Loucy (cell line): ENCODE data around the gene NEIL3.

Experiments used
- H2AFZ ChIP-seq: fragments of 200-600 bp; sonication (generic); 2 replicates; pipeline ENCODE4 v1.6.0; 2016; ENCODE audit warnings: antibody characterized with exemption, mild to moderate bottlenecking, low read length, moderate library complexity
- H3F3A ChIP-seq: fragments of 200-600 bp; 2 replicates; pipeline ENCODE4 v1.6.0; 2016; ENCODE audit warnings: antibody characterized with exemption, low read depth, mild to moderate bottlenecking
- H3K27me3 ChIP-seq: fragments of 200-600 bp; sonication (generic); 2 replicates; pipeline ENCODE4 v1.6.1; 2014; ENCODE audit warnings: low read length, mild to moderate bottlenecking; ENCODE audit not compliant: insufficient read depth, poor library complexity, severe bottlenecking
- H3K36me3 ChIP-seq: fragments of 200-600 bp; sonication (generic); 2 replicates; pipeline ENCODE4 v1.6.1; 2016; ENCODE audit warnings: low read length; ENCODE audit not compliant: insufficient read depth
- H3K4me1 ChIP-seq: fragments of 200-600 bp; sonication (generic); 2 replicates; pipeline ENCODE4 v1.5.1; 2014; ENCODE audit warnings: low read length, mild to moderate bottlenecking; ENCODE audit not compliant: insufficient read depth, poor library complexity, severe bottlenecking
- H3K4me2 ChIP-seq: fragments of 200-600 bp; sonication (generic); 2 replicates; pipeline ENCODE4 v1.6.0; 2014; ENCODE audit warnings: antibody characterized with exemption, low read length, low read depth, mild to moderate bottlenecking; ENCODE audit not compliant: poor library complexity, severe bottlenecking
- H3K4me3 ChIP-seq: fragments of 200-600 bp; sonication (generic); 2 replicates; pipeline ENCODE4 v1.5.1; 2014; ENCODE audit warnings: low read length, mild to moderate bottlenecking, mixed read lengths; ENCODE audit not compliant: poor library complexity, severe bottlenecking
- H3K79me2 ChIP-seq: fragments of 200-600 bp; sonication (generic); 2 replicates; pipeline ENCODE4 v1.6.1; 2014; ENCODE audit warnings: low read length; ENCODE audit not compliant: insufficient read depth
- H3K9ac ChIP-seq: fragments of 200-600 bp; sonication (generic); 2 replicates; pipeline ENCODE4 v1.6.0; 2014; ENCODE audit warnings: mild to moderate bottlenecking, low read depth, low read length, moderate library complexity; ENCODE audit not compliant: poor library complexity, severe bottlenecking
- H3K9me2 ChIP-seq: fragments of 200-600 bp; sonication (generic); replicated peaks from 2 replicates; pipeline ENCODE4 v1.6.1; 2016; ENCODE audit warnings: low read depth, low read length, mixed read lengths
- H3K9me3 ChIP-seq: fragments of 200-600 bp; sonication (generic); 2 replicates; pipeline ENCODE4 v1.6.1; 2014; ENCODE audit warnings: mild to moderate bottlenecking, antibody characterized with exemption, low read length, low read depth; ENCODE audit not compliant: insufficient read depth
- H4K20me1 ChIP-seq: fragments of 200-600 bp; sonication (generic); 2 replicates; pipeline ENCODE4 v1.6.0; 2014; ENCODE audit warnings: antibody characterized with exemption, low read length, mild to moderate bottlenecking; ENCODE audit not compliant: insufficient read depth, poor library complexity, severe bottlenecking
- CTCF ChIP-seq: fragments of 200-600 bp; sonication (generic); conservative IDR thresholded peaks from 2 replicates; pipeline ENCODE4 v1.5.1; 2014; ENCODE audit warnings: mild to moderate bottlenecking, antibody characterized with exemption, low read length
- EZH2phosphoT487 ChIP-seq: fragments of 200-600 bp; IDR thresholded peaks from 2 replicates; pipeline ENCODE4 v1.6.1; 2018; ENCODE audit warnings: antibody characterized with exemption, mild to moderate bottlenecking, moderate library complexity, borderline replicate concordance

Gene NEIL3

DNA sequence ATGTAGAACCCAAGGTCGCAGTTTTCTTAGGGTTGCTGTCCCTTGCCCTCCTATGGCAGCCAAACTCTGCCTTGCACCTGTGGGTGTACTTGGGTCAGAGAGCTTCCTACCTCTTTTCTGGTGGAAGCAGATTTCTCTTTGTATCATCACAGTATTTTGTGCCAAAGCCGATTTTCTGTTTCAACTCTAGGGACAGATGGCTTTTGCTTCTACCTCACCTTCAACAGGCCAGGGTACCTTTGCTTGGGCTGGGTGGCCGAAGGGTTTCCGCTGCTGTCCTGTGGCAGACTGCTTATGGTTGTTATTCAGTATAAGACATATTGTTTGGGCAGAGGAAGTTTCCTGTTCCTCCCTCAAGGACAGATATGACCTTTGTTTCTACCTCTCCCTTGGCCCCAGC lies 22.4 kb downstream of the NEIL3 start:
- Histone ChIP-seq H3F3A (no peaks in the 10 kb centered on the region), H2AFZ (no peak overlapping the region), H3K4me2 (no peak overlapping the region), H3K9me2 (no peaks in the 10 kb centered on the region), H3K4me1 (no peaks in the 10 kb centered on the region), H3K4me3 (no peak overlapping the region), H3K79me2 (peaks cover 60% of the 10 kb centered on the region), H3K36me3 (peaks cover 25% of the 10 kb centered on the region), H4K20me1 (peaks cover 7% of the 10 kb centered on the region), H3K27me3 (no peaks in the 10 kb centered on the region), H3K9me3 (no peaks in the 10 kb centered on the region; the same call in 1 of the 2 replicates), H3K9ac (no peak overlapping the region)
- no peak for TF ChIP-seq EZH2phosphoT487

DNA sequence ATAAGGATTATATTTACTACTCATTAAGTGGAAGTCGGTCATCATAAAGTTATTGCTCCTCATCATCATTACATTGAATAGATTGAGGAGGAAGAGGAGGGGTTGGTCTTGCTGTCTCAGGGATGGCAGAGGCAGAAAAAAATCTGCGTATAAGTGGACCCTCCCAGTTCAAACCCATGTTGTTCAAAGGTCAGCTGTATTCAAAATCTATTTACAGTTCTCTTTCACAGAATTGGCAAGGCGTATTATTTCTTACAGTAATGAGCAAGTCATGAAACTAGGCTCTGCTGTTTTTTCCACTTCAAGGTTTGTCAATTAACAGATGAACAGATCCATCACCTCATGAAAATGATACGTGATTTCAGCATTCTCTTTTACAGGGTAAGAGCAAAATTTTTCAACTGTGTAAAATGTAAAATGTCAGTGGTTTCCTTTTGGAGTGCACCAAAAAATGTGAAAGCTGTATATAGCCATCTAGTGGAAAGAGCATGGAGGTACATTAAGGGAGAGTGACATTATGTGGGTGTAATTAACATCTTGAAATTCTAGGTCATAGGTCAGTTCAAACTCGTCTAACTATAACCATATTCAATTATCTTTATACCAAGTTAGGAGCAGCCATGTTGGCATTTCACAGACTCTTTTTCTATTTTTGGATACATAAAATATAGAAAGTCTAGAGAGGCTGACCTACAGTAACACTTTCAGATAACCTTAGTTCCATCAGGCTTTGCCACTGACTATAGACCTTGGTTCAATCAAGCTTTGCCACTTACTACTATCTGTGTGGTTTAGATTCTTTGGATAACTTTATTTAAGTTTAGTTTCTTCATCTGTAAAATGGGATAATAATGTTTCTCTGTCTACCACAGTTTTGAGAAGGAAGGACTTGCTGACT lies 30.1 kb downstream of the NEIL3 start:
- no peak overlapping the region for H3K9ac ChIP-seq
- H3K9me3 ChIP-seq = no peaks in the 10 kb centered on the region
- no peaks in the 10 kb centered on the region for H3K9me2 ChIP-seq
- no peak overlapping the region for H3K4me3 ChIP-seq
- no peaks in the 10 kb centered on the region for H3F3A ChIP-seq
- no peak overlapping the region for H3K4me2 ChIP-seq
- no peaks in the 10 kb centered on the region for H3K4me1 ChIP-seq
- H2AFZ ChIP-seq = no peak overlapping the region
- peaks cover 5% of the 10 kb centered on the region for H4K20me1 ChIP-seq
- TF ChIP-seq CTCF (peak; percentile 74), EZH2phosphoT487 (no peak)
- H3K79me2 ChIP-seq = peaks cover 4% of the 10 kb centered on the region
- peaks cover 63% of the 10 kb centered on the region for H3K36me3 ChIP-seq
- no peaks in the 10 kb centered on the region for H3K27me3 ChIP-seq

DNA sequence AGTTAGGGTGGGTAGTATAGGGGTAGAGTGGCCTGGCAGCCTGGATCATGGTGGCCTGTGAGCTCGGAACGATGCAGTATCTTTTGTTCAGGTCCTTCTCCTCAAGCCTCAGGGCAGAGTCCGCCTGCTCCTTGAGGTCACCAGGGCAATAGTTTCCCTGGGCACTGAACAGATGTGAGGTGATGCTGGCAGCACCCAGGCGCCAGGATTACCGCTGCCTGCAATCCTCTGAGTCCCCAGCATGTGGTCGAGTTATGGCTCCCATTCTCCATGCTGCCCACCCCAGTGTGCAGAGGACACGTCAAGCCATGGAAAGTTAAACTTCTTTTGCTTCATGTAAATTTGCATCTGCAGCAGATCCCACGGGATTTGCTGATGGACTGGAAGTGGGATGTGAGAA lies 38.7 kb downstream of the NEIL3 start:
- H3K4me1 ChIP-seq = no peaks in the 10 kb centered on the region
- peaks cover 46% of the 10 kb centered on the region; the same call in 1 of the 2 replicates for H3K36me3 ChIP-seq
- no peaks in the 10 kb centered on the region for H4K20me1 ChIP-seq
- H3F3A ChIP-seq = no peaks in the 10 kb centered on the region
- H3K27me3 ChIP-seq = no peaks in the 10 kb centered on the region
- H3K9me2 ChIP-seq = no peaks in the 10 kb centered on the region
- H3K9ac ChIP-seq = no peak overlapping the region
- TF ChIP-seq EZH2phosphoT487 (no peak), CTCF (no peak)
- no peak overlapping the region for H3K4me3 ChIP-seq
- H3K79me2 ChIP-seq = no peaks in the 10 kb centered on the region
- H3K9me3 ChIP-seq = no peaks in the 10 kb centered on the region
- H3K4me2 ChIP-seq = no peak overlapping the region
- no peak overlapping the region for H2AFZ ChIP-seq
